LNCAP (cell line): ENCODE measurements around the gene HTRA1.

Experiments used
- TF ChIP-seq, protein P1 (sequence below): fragments of 450-650 bp; IDR thresholded peaks from 2 replicates; pipeline ENCODE4 v1.5.1; 2017; ENCODE audit warnings: mild to moderate bottlenecking

The HTRA1 gene

DNA sequence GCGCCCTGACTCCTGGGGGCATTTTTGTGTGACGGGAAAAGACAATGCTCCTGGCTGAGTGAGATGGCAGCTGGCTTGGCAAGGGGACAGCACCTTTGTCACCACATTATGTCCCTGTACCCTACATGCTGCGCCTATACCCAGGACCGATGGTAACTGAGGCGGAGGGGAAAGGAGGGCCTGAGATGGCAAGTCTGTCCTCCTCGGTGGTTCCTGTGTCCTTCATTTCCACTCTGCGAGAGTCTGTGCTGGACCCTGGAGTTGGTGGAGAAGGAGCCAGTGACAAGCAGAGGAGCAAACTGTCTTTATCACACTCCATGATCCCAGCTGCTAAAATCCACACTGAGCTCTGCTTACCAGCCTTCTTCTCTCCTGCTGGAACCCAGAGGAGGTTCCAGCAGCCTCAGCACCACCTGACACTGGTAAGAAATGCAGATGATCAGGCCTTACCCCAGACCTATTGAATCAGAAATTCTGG, 6.7 kb upstream of the HTRA1 start, which contains the start of gene ARMS2:
TSS of gene ARMS2 (plus strand) at position 51 of the 478 bp plus-strand sequence. CDS start at position 126, 75 bp downstream.
- TF ChIP-seq, protein P1, sequence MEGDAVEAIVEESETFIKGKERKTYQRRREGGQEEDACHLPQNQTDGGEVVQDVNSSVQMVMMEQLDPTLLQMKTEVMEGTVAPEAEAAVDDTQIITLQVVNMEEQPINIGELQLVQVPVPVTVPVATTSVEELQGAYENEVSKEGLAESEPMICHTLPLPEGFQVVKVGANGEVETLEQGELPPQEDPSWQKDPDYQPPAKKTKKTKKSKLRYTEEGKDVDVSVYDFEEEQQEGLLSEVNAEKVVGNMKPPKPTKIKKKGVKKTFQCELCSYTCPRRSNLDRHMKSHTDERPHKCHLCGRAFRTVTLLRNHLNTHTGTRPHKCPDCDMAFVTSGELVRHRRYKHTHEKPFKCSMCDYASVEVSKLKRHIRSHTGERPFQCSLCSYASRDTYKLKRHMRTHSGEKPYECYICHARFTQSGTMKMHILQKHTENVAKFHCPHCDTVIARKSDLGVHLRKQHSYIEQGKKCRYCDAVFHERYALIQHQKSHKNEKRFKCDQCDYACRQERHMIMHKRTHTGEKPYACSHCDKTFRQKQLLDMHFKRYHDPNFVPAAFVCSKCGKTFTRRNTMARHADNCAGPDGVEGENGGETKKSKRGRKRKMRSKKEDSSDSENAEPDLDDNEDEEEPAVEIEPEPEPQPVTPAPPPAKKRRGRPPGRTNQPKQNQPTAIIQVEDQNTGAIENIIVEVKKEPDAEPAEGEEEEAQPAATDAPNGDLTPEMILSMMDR, result no peak

DNA sequence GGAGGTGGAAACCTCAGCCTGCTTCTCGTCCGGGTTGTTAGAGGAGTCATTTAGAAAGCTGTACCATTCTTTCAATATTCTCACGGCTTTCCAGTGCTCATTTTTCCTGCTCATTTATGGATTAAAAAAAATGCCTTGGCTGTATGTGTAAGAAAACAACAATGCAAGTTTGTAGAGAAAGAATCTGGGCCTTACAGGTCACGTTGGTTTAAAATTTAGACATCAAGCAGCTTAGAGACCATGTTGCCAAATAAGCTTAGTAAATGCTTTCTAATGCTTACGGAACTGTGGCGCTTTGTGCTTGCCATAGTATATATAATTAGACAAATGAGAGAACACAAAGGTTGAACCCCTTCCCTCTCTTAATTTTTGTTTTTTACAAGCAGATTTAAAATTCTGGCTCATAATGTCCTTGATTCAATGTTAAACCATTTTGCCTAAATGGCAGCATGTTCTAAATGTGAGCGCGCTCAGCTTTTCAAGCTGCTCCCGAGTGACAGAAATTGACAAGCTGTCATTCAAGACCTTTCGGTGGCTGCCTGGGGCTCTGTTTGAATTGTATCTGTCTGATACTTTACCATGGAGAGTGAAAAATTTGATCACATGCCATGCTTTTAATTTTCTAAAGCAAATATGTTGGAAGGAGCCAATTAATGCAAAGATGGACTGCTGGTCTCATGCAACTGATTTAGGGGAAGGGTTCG, 5.8 kb upstream of the HTRA1 start:
- TF ChIP-seq, protein P1, result no peak

DNA sequence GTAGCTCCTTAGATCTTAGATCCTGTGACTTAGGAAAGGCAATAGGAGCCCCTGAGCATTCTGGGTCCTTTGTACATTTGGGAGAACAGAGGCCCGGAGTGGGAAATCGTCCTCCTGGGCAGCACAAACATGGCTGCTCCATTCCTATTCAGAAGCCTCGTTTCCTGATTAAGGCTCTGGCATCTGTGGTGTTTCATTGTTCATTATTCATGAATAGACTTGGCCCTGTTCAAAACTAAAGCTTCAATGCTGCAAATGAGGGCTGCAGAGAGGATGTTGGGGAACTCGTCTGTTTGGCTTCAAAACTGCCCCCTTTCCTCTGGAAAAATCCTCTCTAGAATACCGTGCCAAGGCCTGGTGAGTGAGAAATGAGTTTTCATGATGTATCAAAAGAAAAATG, 3.4 kb upstream of the HTRA1 start:
- TF ChIP-seq, protein P1, result no peak

DNA sequence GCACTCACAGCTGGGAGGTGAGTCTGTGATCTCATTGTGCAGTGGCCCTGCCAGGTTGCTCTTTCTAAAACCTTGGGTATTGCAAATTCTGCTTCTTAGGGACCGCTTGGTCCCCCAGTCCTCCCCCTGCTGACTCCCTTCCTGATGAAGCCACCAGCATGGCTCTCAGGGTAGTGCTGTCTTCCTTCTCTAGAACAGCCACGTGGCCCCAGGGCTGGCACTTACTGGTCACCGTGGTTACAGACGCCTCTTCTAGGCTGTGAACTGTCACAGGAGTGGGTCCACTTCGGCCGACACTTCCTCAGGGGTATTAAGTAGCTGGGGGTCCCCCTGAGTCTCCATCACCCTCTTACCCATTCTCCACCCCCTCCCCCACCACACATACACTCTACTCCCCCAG, 2.7 kb upstream of the HTRA1 start:
- TF ChIP-seq, protein P1, result no peak

DNA sequence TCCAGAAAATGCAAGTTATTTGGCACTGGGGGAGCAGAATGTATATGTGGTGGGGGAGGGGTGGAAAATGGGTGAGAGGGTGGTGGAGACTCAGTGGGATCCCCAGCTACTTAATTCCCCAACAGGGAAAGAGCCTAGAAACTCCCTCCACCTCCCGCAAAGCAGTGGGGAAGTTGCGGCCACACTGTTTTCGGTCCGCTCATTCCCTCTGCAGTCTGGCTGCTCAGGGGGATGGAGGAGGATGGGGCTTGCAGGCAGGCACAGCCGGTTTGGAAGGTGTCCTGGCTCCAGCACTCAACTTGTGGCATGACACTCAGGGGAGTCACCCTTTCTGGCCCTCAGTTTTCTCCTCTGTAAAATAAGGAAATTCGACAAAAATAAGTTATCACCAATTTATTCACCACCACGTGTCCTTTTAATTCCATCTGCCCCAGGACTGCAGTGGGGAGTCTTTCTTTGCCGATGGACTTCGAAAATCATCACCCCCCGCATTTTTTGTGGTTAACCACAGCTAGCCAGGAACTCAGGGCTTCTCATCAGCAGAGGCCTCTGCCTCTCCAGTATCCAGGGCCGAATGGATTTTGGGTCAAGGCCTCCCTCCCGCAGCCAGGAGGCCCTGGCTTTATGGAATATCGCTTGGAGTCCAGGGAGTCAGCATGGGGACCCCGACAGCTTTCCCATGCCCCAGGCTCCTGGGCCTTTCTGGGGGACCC, 1.6 kb upstream of the HTRA1 start:
- TF ChIP-seq, protein P1, result no peak

DNA sequence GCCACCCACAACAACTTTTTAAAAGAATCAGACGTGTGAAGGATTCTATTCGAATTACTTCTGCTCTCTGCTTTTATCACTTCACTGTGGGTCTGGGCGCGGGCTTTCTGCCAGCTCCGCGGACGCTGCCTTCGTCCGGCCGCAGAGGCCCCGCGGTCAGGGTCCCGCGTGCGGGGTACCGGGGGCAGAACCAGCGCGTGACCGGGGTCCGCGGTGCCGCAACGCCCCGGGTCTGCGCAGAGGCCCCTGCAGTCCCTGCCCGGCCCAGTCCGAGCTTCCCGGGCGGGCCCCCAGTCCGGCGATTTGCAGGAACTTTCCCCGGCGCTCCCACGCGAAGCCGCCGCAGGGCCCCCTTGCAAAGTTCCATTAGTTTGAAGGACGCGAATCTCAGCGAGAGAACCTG, 461 bp upstream of the HTRA1 start:
- TF ChIP-seq, protein P1, result no peak

DNA sequence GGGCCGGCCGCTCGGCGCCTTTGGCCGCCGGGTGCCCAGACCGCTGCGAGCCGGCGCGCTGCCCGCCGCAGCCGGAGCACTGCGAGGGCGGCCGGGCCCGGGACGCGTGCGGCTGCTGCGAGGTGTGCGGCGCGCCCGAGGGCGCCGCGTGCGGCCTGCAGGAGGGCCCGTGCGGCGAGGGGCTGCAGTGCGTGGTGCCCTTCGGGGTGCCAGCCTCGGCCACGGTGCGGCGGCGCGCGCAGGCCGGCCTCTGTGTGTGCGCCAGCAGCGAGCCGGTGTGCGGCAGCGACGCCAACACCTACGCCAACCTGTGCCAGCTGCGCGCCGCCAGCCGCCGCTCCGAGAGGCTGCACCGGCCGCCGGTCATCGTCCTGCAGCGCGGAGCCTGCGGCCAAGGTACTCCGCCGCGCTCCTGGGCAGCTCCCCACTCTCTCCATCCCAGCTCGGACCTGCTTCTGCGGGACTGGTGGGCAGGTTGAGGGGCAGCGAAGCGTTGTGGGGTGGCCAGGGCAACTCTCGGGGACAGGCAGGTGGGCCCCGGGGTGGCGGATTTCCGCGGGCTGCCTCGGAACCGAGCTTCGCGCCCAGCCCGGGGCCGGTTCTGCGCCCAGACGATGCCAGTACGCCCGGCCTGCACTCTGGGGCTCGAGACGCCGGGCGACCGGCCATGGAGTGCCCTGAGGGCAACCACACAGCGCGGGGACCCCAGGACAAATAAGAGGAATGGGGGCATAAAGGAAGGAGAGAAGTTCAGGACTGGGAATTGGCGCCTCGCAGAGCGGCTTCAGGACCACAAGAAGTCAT, 578 bp downstream of the HTRA1 start:
- TF ChIP-seq, protein P1, result no peak
